Thymus (tissue), 11 donors: ENCODE data around the gene PRSS50. TPM values are rescaled to one million over a fixed set of nuclear protein-coding genes. Genes with fewer than 3 reads are reported as not detected.

ENCODE experiments used
- DNase-seq, 9 donors: peaks; one replicate each; pipeline ENCODE4 v3.0.0-alpha.2; 2013; ENCODE audit warnings: low spot score in 9 of 9, low read depth in 6 of 9, missing footprints in 1 of 9
- H3K27ac ChIP-seq, 2 donors: one replicate each; pipeline ENCODE4 v1.5.1; 2013; ENCODE audit warnings: control low read depth in 1 of 2, low read depth in 1 of 2, low read length in 1 of 2, mild to moderate bottlenecking in 1 of 2, moderate library complexity in 1 of 2
- H3K27me3 ChIP-seq, 2 donors: one replicate each; pipeline ENCODE4 v1.5.1; 2013; ENCODE audit warnings: low read length in 1 of 2; ENCODE audit not compliant: control insufficient read depth in 2 of 2, insufficient read depth in 1 of 2
- H3K36me3 ChIP-seq, 2 donors: one replicate each; pipeline ENCODE4 v1.5.1; 2013; ENCODE audit warnings: low read length in 1 of 2, mild to moderate bottlenecking in 1 of 2, moderate library complexity in 1 of 2; ENCODE audit not compliant: control insufficient read depth in 2 of 2, insufficient read depth in 2 of 2
- H3K4me1 ChIP-seq, 2 donors: one replicate each; pipeline ENCODE4 v1.5.1; 2013; ENCODE audit warnings: low read length in 2 of 2; ENCODE audit not compliant: control insufficient read depth in 2 of 2, insufficient read depth in 2 of 2
- H3K4me3 ChIP-seq, 2 donors: one replicate each; pipeline ENCODE4 v1.5.1; 2013; ENCODE audit warnings: low read length in 2 of 2, control low read depth in 1 of 2, mild to moderate bottlenecking in 1 of 2
- H3K9me3 ChIP-seq, 2 donors: one replicate each; pipeline ENCODE4 v1.5.1; 2013; ENCODE audit warnings: low read length in 1 of 2, mild to moderate bottlenecking in 1 of 2; ENCODE audit not compliant: control insufficient read depth in 2 of 2, insufficient read depth in 1 of 2
- WGBS: extraction: QIAGEN DNeasy Blood & Tissue Kit; methylation state at CpG from one replicate; pipeline ENCODE4 v1.1.7; 2013; 5-methylcytosine and 5-hydroxymethylcytosine counted together
- polyA plus RNA-seq: library from polyadenylated mRNA; stranded (reverse); fragments of 200-250 nt; gene quantifications from one replicate; pipeline ENCODE4 v1.2.3, GENCODE V29; 2013
- total RNA-seq: library from RNA; stranded (reverse); fragments of 120-200 nt; gene quantifications from one replicate; pipeline ENCODE4 v1.2.4, GENCODE V29; 2013
- donor health status: healthy.

PRSS50 gene
- total and polyA plus RNA-seq, 2 donors: 0.05 to 0.27 TPM

DNA sequence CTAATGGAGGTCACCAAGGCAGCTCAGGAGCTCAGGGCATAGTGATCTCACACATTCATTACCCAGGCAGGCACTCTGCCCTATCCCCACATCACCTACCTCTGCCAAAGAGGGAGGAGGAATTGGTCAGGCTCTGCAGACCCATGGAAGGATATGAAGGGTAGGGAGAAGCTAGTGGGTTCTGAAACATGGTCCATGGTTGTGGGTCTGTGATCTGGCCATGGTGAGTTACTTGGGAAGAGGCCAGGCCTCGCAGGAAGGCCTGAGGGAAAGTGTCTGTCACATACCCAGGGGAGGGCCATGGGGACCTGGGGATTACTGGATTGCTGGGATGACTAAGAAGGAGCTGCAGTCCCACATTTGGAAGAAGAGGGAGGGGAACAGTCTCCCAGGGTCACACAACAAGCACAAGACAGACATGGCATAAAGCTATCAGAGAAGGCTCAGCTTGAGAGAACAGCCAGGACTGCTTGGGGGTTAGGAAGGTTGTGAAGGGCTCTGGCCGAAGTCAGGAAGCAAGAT is 1.4 kb upstream of the PRSS50 start:
- no peaks in the 10 kb centered on the region for H3K36me3 ChIP-seq
- no peak for DNase-seq
- no peak overlapping the region for H3K4me3 ChIP-seq
- H3K27me3 ChIP-seq: peaks cover 0 to 27% of the 10 kb centered on the region in 2 donors
- H3K9me3 ChIP-seq: no peaks in the 10 kb centered on the region
- WGBS: 97% methylated on average over 2 of the region's 2 CpGs
- H3K4me1 ChIP-seq: peaks cover 0 to 3% of the 10 kb centered on the region in 2 donors
- H3K27ac ChIP-seq: no peak overlapping the region

DNA sequence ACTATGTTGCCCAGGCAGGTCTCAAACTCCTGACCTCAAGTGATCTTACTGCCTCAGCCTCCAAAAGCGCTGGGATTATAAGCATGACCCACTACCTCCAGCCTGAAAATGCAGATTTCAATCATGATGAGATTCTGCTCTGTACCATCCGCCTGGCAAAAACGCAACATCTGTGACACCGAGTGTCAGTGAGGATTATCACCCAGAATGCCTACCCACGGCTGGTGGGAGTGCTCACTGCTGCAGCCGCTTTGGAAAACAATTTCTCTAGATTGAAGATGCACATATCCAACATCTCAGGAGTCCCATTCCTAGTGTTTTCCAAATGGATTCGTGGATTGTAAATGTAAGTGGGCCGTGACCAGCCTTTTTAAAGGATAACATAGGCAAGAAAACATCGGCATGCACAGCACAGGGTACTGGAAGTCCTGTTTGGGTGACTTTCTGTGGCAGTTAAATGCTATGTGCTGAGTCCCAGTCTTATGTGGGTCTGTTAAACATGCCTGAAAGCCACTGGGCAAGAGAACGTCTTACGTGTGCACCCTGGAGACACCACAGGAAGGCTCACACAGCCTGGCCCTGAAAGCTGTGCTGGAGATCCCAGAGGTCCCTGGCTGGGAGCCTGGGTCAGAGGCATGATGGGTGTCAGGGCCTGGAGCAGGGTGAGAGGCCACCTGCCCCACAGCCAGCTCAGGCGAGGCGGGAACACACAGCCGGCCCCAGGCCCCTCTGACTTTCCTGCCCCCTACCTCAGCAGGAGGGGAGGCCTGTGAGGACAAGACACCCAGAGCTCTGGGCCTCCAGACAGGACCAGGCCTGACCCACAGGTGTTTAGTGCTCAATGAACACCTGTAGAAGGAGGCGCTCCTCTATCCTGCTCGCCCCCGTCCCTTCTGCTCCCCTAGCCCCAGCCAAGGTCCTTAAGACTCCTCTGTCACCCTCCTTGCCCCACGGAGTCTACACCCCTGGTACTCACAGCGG is 918 bp downstream of the PRSS50 start:
- no peak for DNase-seq
- H3K9me3 ChIP-seq: no peaks in the 10 kb centered on the region
- H3K27me3 ChIP-seq: peaks cover 0 to 27% of the 10 kb centered on the region in 2 donors
- WGBS: 94% methylated on average over 19 of the region's 19 CpGs
- no peak overlapping the region for H3K27ac ChIP-seq
- no peaks in the 10 kb centered on the region for H3K36me3 ChIP-seq
- H3K4me1 ChIP-seq: peaks cover 0 to 3% of the 10 kb centered on the region in 2 donors
- H3K4me3 ChIP-seq: no peak overlapping the region

DNA sequence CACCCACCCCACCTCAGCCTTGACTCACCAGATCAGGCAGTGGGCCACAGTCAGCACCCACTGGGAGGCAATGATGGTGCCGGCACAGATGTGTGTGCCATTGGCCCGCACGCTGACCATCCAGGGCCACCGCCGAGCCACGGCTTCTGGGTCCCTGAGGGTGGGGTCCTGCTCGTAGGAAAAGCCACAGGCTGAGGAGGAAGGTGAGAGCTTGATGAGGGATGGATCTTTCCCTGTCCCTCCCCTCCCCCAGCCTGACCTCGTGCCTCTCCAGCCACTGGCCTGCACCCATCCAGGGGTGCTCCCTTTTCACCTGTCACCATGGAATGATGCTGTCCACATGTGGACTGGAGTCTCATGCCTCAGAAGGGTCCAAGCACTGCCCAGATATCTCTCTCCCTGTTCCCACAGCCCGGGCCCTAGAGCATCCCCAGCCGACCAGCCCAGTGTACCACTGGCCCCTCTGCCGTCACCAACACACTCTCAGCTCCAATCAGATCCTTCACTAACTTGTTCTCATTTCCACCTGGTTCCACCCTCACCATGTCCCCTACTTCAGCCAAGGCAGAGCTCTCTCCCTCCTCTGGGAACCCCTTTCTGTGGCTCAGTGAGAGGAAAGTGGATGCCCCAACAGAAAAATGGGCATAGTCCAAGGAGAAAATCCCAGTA is 2.0 kb downstream of the PRSS50 start:
- Histone ChIP-seq H3K36me3 (no peaks in the 10 kb centered on the region), H3K4me3 (no peak overlapping the region), H3K27ac (no peak overlapping the region), H3K27me3 (peaks cover 0 to 27% of the 10 kb centered on the region in 2 donors), H3K9me3 (no peaks in the 10 kb centered on the region), H3K4me1 (peaks cover 0 to 3% of the 10 kb centered on the region in 2 donors)
- DNase-seq: no peak
- 98% methylated on average over 11 of the region's 11 CpGs for WGBS

DNA sequence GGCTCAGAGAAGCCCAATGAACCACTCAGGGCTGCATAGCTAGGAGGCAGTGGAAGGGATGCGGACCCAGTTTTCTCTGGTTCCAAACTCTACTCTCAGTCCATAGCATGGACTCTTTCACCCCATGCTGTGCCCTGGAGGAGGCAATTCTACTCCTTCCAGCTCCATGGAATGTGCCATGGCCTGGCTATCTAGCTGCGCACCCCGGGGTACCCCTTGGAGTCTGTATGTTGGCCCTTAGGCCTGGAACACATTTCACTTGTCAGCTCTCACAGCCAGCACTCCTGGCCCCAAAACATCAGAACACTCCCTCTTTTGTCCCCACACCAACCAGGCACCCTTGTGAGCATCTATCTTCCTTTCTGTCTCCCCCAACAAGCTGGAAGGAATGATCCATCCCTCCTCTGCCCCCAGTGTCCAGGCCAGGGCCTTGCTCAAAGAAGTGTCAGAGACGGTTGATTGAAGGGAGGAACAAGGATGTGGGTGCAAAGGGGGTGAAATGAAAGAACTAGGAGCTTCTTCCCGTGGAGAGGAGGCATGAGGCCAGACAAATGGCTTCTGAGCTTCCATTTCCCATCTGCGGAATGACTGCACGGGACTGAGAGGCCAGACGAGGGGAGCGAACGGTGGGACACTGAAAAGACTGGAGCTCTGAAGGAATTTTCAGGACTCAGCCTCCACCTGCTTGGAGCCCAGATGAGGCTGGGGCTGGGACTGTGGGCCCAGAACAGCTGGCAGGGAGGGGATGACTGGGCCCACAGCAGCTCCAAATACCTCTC is 2.8 kb downstream of the PRSS50 start:
- DNase-seq: no peak
- 96% methylated on average over 10 of the region's 10 CpGs for WGBS

DNA sequence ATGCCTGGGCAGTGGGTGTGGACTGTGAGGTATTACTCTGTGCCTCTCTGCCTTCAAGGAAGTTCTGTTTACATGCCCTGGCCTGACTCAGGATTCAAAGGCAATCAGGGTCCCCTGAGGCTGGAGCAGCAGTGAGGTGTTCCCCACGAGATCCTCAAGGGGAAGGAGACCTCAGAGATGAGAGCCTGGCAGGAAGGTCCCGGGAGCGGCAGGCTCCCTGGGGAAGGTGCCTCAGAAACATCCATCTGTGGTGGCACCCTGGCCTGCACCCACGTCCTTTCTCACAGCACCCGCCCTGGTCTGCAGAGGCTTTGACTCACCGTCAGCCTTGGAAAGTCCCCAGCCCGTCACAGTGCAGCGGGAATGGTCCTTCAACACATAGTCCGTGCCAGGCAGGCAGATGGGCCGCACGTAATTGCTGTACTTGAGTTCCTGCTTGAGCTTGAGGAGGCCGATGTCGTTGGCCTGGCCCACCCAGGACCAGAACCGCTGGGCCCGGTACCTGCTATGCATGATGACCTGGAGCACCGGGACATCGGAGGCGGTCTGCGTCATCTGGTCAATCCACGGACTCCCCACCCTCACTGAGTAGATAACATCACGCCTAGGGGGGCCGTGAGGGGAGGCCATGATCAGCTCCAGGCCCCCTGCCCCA is 3.6 kb downstream of the PRSS50 start:
- Histone ChIP-seq H3K4me3 (no peak overlapping the region), H3K36me3 (no peaks in the 10 kb centered on the region), H3K27ac (no peak overlapping the region), H3K9me3 (no peaks in the 10 kb centered on the region), H3K4me1 (peaks cover 0 to 3% of the 10 kb centered on the region in 2 donors), H3K27me3 (peaks cover 0 to 19% of the 10 kb centered on the region in 2 donors)
- WGBS: 93% methylated on average over 22 of the region's 22 CpGs
- no peak for DNase-seq

More for the DNA sequence above, 2.8 kb downstream of the PRSS50 start:
- Histone ChIP-seq H3K27me3 (peaks cover 0 to 25% of the 10 kb centered on the region in 2 donors), H3K36me3 (no peaks in the 10 kb centered on the region), H3K4me3 (no peak overlapping the region), H3K9me3 (no peaks in the 10 kb centered on the region), H3K27ac (no peak overlapping the region), H3K4me1 (peaks cover 0 to 3% of the 10 kb centered on the region in 2 donors)

DNA sequence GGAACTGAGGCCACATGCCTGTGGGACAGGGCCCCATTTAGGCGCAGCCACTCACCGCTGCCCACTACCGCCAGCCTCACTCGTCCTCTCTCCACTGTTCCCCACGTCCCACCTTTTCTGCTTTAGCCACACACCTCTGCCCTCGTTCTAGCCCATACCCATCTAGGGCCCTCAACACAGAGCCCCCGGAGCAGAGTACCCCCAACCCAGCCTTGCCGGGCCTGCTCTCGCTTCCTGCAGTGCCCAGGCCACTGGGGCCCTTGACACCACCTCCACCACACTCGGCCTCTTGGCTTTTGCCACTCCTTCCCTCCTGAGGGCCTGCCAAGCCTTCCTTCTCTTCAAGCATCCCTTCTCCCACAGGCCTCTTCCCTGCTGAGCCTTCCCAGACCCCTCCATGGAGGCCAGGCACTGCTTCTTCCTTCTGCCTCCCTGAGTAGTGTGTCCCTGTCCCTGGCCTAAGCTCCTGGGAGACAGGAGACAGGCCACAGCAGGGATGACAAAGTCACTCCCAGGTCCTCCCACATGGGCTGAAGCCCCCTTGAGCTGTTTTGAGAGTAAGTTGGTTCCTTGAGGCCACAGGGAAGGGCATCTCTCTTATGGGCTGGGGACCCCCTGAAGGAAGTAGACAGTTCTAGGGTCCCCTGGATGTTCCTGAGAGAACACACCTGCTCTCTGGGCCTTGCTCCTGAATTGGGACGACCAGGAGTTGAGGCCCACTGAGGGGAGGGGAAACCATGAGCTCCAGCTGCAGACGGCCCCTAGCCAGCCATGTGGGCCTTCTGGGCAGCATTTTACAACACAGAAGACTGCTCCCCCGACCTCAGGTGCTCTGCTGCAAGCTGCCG is 4.4 kb downstream of the PRSS50 start:
- H3K27me3 ChIP-seq: peaks cover 0 to 15% of the 10 kb centered on the region in 2 donors
- no peak for DNase-seq

DNA sequence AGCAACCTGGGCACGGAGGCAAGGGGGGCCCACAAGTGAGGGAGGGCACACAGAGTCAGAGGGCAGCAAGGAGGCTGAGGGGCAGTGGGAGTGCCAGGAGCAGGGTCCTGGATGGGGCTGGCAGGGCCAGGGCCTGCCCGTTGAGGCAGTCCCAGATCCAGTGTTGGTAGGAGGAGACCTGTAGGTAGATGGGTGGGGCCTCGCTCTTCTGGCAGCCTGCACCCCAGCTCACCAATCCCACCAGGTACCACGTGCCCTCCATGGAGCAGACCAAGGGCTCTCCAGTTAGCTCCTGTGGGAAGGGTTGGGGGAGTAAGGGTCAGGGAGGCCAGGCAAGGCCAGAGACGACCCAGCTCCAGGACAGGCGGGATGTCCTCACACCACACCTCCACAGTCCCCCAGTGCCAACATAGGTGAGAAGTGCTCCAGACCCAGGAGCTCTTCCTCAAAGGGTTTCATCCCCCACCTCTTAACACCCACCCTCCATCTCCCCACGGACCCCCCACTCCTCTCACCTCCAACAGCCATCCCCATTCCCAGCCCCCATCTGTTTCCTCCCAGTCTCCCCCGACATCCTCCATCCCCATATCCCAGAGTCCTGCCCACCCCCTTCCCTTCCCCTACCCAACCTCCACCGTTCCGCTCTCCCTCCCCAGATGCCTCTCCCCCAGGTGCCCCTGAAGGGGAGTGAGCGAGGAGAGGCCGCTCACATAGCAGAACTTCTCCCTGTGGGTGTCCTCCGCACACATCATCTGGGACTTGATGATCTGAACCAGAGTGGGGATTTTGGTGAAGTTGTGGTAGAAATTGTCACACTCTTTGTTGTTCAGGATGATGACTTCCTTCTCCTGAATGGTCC is 5.2 kb downstream of the PRSS50 start:
- H3K36me3 ChIP-seq: no peaks in the 10 kb centered on the region
- no peak overlapping the region for H3K4me3 ChIP-seq
- no peak for DNase-seq
- WGBS: 91% methylated on average over 13 of the region's 13 CpGs
- peaks cover 0 to 10% of the 10 kb centered on the region in 2 donors for H3K27me3 ChIP-seq
- H3K9me3 ChIP-seq: no peaks in the 10 kb centered on the region
- no peak overlapping the region for H3K27ac ChIP-seq
- H3K4me1 ChIP-seq: no peaks in the 10 kb centered on the region

More for the DNA sequence above, 4.4 kb downstream of the PRSS50 start:
- Histone ChIP-seq H3K36me3 (no peaks in the 10 kb centered on the region), H3K4me3 (no peak overlapping the region), H3K4me1 (peaks cover 0 to 3% of the 10 kb centered on the region in 2 donors), H3K9me3 (no peaks in the 10 kb centered on the region), H3K27ac (no peak overlapping the region)
- 91% methylated on average over 14 of the region's 14 CpGs for WGBS
